Esophagus squamous epithelium (tissue), 4 donors: ENCODE results near the gene NDUFA11.

Experiments used
- POLR2A ChIP-seq, 4 donors: fragments of 450-650 bp; IDR thresholded peaks; one replicate each; pipeline ENCODE4 v1.6.1; 2017; ENCODE audit warnings: antibody characterized with exemption in 4 of 4, mild to moderate bottlenecking in 4 of 4, moderate library complexity in 3 of 4
- TF ChIP-seq, protein P1 (sequence below), 6 experiments: fragments of 450-650 bp in 4 of 6; fragments of 200-600 bp in 2 of 6; sonication (generic) in 2 of 6; IDR thresholded peaks; one replicate each; pipeline ENCODE4 v1.5.1; 2016 to 2019; ENCODE audit warnings: antibody characterized with exemption in 6 of 6, mild to moderate bottlenecking in 4 of 6, moderate library complexity in 4 of 6

GRCh38 chr19:5943045-5943444 is 39.5 kb upstream of the NDUFA11 start:
- TF ChIP-seq, protein P1, sequence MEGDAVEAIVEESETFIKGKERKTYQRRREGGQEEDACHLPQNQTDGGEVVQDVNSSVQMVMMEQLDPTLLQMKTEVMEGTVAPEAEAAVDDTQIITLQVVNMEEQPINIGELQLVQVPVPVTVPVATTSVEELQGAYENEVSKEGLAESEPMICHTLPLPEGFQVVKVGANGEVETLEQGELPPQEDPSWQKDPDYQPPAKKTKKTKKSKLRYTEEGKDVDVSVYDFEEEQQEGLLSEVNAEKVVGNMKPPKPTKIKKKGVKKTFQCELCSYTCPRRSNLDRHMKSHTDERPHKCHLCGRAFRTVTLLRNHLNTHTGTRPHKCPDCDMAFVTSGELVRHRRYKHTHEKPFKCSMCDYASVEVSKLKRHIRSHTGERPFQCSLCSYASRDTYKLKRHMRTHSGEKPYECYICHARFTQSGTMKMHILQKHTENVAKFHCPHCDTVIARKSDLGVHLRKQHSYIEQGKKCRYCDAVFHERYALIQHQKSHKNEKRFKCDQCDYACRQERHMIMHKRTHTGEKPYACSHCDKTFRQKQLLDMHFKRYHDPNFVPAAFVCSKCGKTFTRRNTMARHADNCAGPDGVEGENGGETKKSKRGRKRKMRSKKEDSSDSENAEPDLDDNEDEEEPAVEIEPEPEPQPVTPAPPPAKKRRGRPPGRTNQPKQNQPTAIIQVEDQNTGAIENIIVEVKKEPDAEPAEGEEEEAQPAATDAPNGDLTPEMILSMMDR (IDR thresholded peaks at IDR 0.05), result no peak
- no peak for TF ChIP-seq POLR2A (IDR thresholded peaks at IDR 0.05)
